B cell (primary cell): ENCODE measurements around the gene RCOR3. TPM values are rescaled to one million over a fixed set of nuclear protein-coding genes. Genes with fewer than 3 reads are reported as not detected.
"Not testable (repeated sequence)": the region's sequence is repeated elsewhere in the genome, so short reads cannot be mapped to it uniquely, and the experiment has no call there.

Experiments used
- ATAC-seq: fragments of 200-7000 bp; cut with Tn5 transposase; one replicate; pipeline ENCODE4 v1.10.0; 2021; ENCODE audit warnings: low read depth, mild to moderate bottlenecking, moderate number of reproducible peaks, moderate library complexity
- CTCF ChIA-PET: fragments of 350-600 bp; sonication (Branson Sonifier 250); formaldehyde crosslinking; loops from one replicate; lab custom pipeline; 2021; ENCODE audit warnings: antibody characterized with exemption, inconsistent platforms; lab: Charles Lee
- POLR2A ChIA-PET: fragments of 350-600 bp; sonication (Branson Sonifier 250); formaldehyde crosslinking; loops from one replicate; lab custom pipeline; 2021; ENCODE audit warnings: antibody characterized with exemption; lab: Charles Lee
- DNase-seq: peaks from one replicate; pipeline ENCODE4 v3.0.0; 2013
- H2AFZ ChIP-seq: 2 replicates; pipeline ENCODE4 v1.6.1; 2012; ENCODE audit warnings: mild to moderate bottlenecking, low read depth, low read length; ENCODE audit not compliant: insufficient read depth, poor library complexity, severe bottlenecking
- H3K27ac ChIP-seq, 2 donors: 1 replicate in 1 of 2; 2 replicates in 1 of 2; pipeline ENCODE4 v1.5.1; 2012 to 2013; ENCODE audit warnings: low read length in 2 of 2, mild to moderate bottlenecking in 2 of 2, moderate library complexity in 1 of 2
- H3K27me3 ChIP-seq, 4 experiments: fragments of 200-600 bp in 1 of 4; sonication (generic) in 1 of 4; replicated peaks in 1 of 4; 1 replicate in 2 of 4; 2 replicates in 2 of 4; pipeline versions ENCODE4 v1.6.1 to v1.7.0; 2013 to 2016; ENCODE audit warnings: low read length in 3 of 4, mild to moderate bottlenecking in 2 of 4, mixed read lengths in 1 of 4, moderate library complexity in 1 of 4; ENCODE audit not compliant: insufficient read depth in 4 of 4, control insufficient read depth in 3 of 4; ENCODE audit errors: control extremely low read depth in 1 of 4
- H3K36me3 ChIP-seq, 2 experiments: replicated peaks in 1 of 2; 1 replicate in 1 of 2; 2 replicates in 1 of 2; pipeline versions ENCODE4 v1.6.1 to v1.7.1; 2013; ENCODE audit warnings: low read length in 1 of 2; ENCODE audit not compliant: insufficient read depth in 2 of 2, control insufficient read depth in 1 of 2; ENCODE audit errors: control extremely low read depth in 1 of 2, extremely low read depth in 1 of 2
- H3K4me1 ChIP-seq, 2 donors: fragments of 200-600 bp in 1 of 2; sonication (generic) in 1 of 2; 1 replicate in 1 of 2; 2 replicates in 1 of 2; pipeline versions ENCODE4 v1.5.1 to v1.6.1; 2013 to 2017; ENCODE audit warnings: low read length in 2 of 2; ENCODE audit not compliant: control insufficient read depth in 2 of 2, insufficient read depth in 2 of 2
- H3K4me2 ChIP-seq: replicated peaks from 2 replicates; pipeline ENCODE3; 2012; ENCODE audit warnings: mild to moderate bottlenecking, low read depth, low read length; ENCODE audit not compliant: poor library complexity, severe bottlenecking
- H3K4me3 ChIP-seq, 5 experiments: fragments of 200-600 bp in 1 of 5; sonication (generic) in 1 of 5; 1 replicate in 3 of 5; 2 replicates in 2 of 5; pipeline versions ENCODE4 v1.5.1 to v1.7.0; 2011 to 2016; ENCODE audit warnings: low read length in 4 of 5, mild to moderate bottlenecking in 4 of 5, low read depth in 2 of 5, control low read depth in 1 of 5, moderate library complexity in 1 of 5; ENCODE audit not compliant: insufficient read depth in 1 of 5; ENCODE audit errors: control extremely low read depth in 1 of 5, extremely low read depth in 1 of 5
- H3K79me2 ChIP-seq: fragments of 200-600 bp; sonication (generic); one replicate; pipeline ENCODE4 v1.6.0; 2016; ENCODE audit warnings: low read length; ENCODE audit not compliant: control insufficient read depth, insufficient read depth
- H3K9ac ChIP-seq: fragments of 200-600 bp; sonication (generic); 2 replicates; pipeline ENCODE4 v1.6.1; 2017; ENCODE audit warnings: mild to moderate bottlenecking, low read length, moderate library complexity
- H3K9me3 ChIP-seq, 3 donors: one replicate each; pipeline versions ENCODE4 v1.6.1 to v1.7.1; 2013; ENCODE audit warnings: low read length in 2 of 3; ENCODE audit not compliant: control insufficient read depth in 2 of 3, insufficient read depth in 1 of 3; ENCODE audit errors: control extremely low read depth in 1 of 3
- H4K20me1 ChIP-seq: 2 replicates; pipeline ENCODE4 v1.6.0; 2012; ENCODE audit warnings: mild to moderate bottlenecking, low read length; ENCODE audit not compliant: insufficient read depth, control insufficient read depth, poor library complexity, severe bottlenecking
- H3K27ac Mint-ChIP-seq: one replicate; pipeline ENCODE4 v1.8.0; 2021; ENCODE audit warnings: mixed read lengths
- H3K27me3 Mint-ChIP-seq: one replicate; pipeline ENCODE4 v1.8.0; 2021; ENCODE audit warnings: mixed read lengths
- H3K4me1 Mint-ChIP-seq: one replicate; pipeline ENCODE4 v1.8.0; 2021; ENCODE audit warnings: mixed read lengths
- H3K4me3 Mint-ChIP-seq: one replicate; pipeline ENCODE4 v1.8.0; 2021; ENCODE audit warnings: mixed read lengths
- H3K9me3 Mint-ChIP-seq: one replicate; pipeline ENCODE4 v1.8.0; 2022; ENCODE audit warnings: mixed read lengths; ENCODE audit not compliant: insufficient read depth
- CTCF ChIP-seq: fragments of 200-600 bp; IDR thresholded peaks from one replicate; pipeline ENCODE4 v1.8.0; 2022; ENCODE audit warnings: antibody characterized with exemption, mild to moderate bottlenecking
- EZH2 ChIP-seq: IDR thresholded peaks from 2 replicates; pipeline ENCODE4 v1.6.1; 2012; ENCODE audit warnings: borderline replicate concordance, low read depth, mild to moderate bottlenecking, moderate library complexity, low read length; ENCODE audit not compliant: insufficient read depth, poor library complexity, severe bottlenecking
- WGBS: methylation state at CpG from one replicate; pipeline ENCODE4 v1.1.5; 2013; ENCODE audit warnings: missing lambda C conversion rate; ENCODE audit not compliant: insufficient coverage; 5-methylcytosine and 5-hydroxymethylcytosine counted together
- intact Hi-C: fragments of 100-400 bp; cut with micrococcal nuclease; formaldehyde crosslinking; loops from one replicate; pipeline ENCODE4 v1.10.0; 2022
- polyA plus RNA-seq: library from polyadenylated mRNA; depleted of rRNA; stranded (reverse); fragments of >200 nt; gene quantifications from 2 replicates; pipeline ENCODE4 v1.2.3, GENCODE V29; 2012
- total RNA-seq, 2 donors: library from RNA; stranded (reverse); fragments of 120-200 nt in 1 of 2; gene quantifications; 1 replicate in 1 of 2; 2 replicates in 1 of 2; pipeline versions ENCODE4 v1.2.3 to v1.2.4, GENCODE V29; 2013 to 2022

Gene RCOR3
- total and polyA plus RNA-seq, 2 donors (not counting 1 experiment from before 2014, with no cell fraction given): 42.7 to 120 TPM

GRCh38 chr1:211241071-211241470 is 18.1 kb upstream of the RCOR3 start:
- Mint-ChIP-seq H3K27ac (no peak overlapping the region), H3K4me3 (no peak overlapping the region), H3K9me3 (peaks cover 3% of the 10 kb centered on the region), H3K4me1 (no peaks in the 10 kb centered on the region), H3K27me3 (peaks cover 22% of the 10 kb centered on the region)
- no peak overlapping the region for H3K4me3 ChIP-seq
- H3K27me3 ChIP-seq: peaks cover 0 to 7% (median 1%) of the 10 kb centered on the region in 4 experiments
- ChIA-PET POLR2A (no interaction called here), CTCF (interaction anchor here (0.6 kb wide), 1 partner anchor 270 kb away, joined by 3 read pairs; no protein-coding TSS in a partner anchor)
- H3K9ac ChIP-seq: no peak overlapping the region
- DNase-seq (no peak), ATAC-seq (no peak)
- H3K79me2 ChIP-seq: no peaks in the 10 kb centered on the region
- H2AFZ ChIP-seq: no peak overlapping the region
- TF ChIP-seq CTCF: no peak
- no peak for TF ChIP-seq EZH2
- H3K9me3 ChIP-seq: no peaks in the 10 kb centered on the region
- WGBS: no CpG with 5 or more reads among the region's 1 CpG
- no peaks in the 10 kb centered on the region for H3K4me1 ChIP-seq
- intact Hi-C loops: no loop called here
- H3K4me2 ChIP-seq: no peak overlapping the region
- no peaks in the 10 kb centered on the region for H3K36me3 ChIP-seq
- H3K27ac ChIP-seq: no peak overlapping the region
- no peaks in the 10 kb centered on the region for H4K20me1 ChIP-seq

GRCh38 chr1:211243639-211244038 is 15.5 kb upstream of the RCOR3 start:
- H3K4me1 ChIP-seq, H3K4me3 Mint-ChIP-seq, H3K9me3 Mint-ChIP-seq, H3K4me1 Mint-ChIP-seq, H3K4me2 ChIP-seq, H2AFZ ChIP-seq, H3K4me3 ChIP-seq, H3K36me3 ChIP-seq, H3K9ac ChIP-seq, POLR2A ChIA-PET, H3K79me2 ChIP-seq, intact Hi-C loops, H3K27ac ChIP-seq, H3K9me3 ChIP-seq, H3K27ac Mint-ChIP-seq, H3K27me3 ChIP-seq, ATAC-seq, DNase-seq, H4K20me1 ChIP-seq, CTCF ChIA-PET: not testable (repeated sequence)
- H3K27me3 Mint-ChIP-seq: peaks cover 25% of the 10 kb centered on the region
- no CpG with 5 or more reads among the region's 5 CpGs for WGBS

- H3K4me2 ChIP-seq, intact Hi-C loops, H2AFZ ChIP-seq, POLR2A ChIA-PET, ATAC-seq, H3K27me3 ChIP-seq, H3K4me1 Mint-ChIP-seq, H3K79me2 ChIP-seq, CTCF ChIA-PET, H3K4me3 ChIP-seq, H4K20me1 ChIP-seq, DNase-seq, H3K4me1 ChIP-seq, H3K27ac ChIP-seq, H3K9me3 ChIP-seq, H3K27ac Mint-ChIP-seq, H3K4me3 Mint-ChIP-seq, H3K9me3 Mint-ChIP-seq, H3K9ac ChIP-seq, H3K36me3 ChIP-seq: not testable (repeated sequence)
- H3K27me3 Mint-ChIP-seq: peaks cover 16% of the 10 kb centered on the region
- 84% methylated on average over 3 of the region's 4 CpGs for WGBS
Measured at GRCh38 chr1:211246583-211246982, 12.6 kb upstream of the RCOR3 start.
